Measurements from ENCODE around the gene CDH23. TPM values are rescaled to one million over a fixed set of nuclear protein-coding genes. Genes with fewer than 3 reads are reported as not detected.

CDH23 gene
- total RNA-seq, 1 donor = 0.36 TPM

- no peak overlapping the region for H3K4me2 ChIP-seq (ENCODE audit: insufficient read depth, low read length)
- H4K20me1 ChIP-seq (ENCODE audit: insufficient read depth, low read length) = no peaks in the 10 kb centered on the region
- no peak overlapping the region for H3K27ac ChIP-seq (ENCODE audit: low read depth, low read length)
- DNase-seq (ENCODE audit: insufficient read length, low spot score, missing footprints) = peak; percentile 19
- no peak overlapping the region for H2AFZ ChIP-seq (ENCODE audit: low read length)
- H3K79me2 ChIP-seq (ENCODE audit: insufficient read depth, low read length) = no peaks in the 10 kb centered on the region
- H3K4me3 ChIP-seq (ENCODE audit: insufficient read depth, low read length) = no peak overlapping the region
- no peaks in the 10 kb centered on the region for H3K4me1 ChIP-seq (ENCODE audit: insufficient read depth, low read length)
- peaks cover 10% of the 10 kb centered on the region for H3K27me3 ChIP-seq (ENCODE audit: insufficient read depth, low read length)
- TF ChIP-seq, protein P1, sequence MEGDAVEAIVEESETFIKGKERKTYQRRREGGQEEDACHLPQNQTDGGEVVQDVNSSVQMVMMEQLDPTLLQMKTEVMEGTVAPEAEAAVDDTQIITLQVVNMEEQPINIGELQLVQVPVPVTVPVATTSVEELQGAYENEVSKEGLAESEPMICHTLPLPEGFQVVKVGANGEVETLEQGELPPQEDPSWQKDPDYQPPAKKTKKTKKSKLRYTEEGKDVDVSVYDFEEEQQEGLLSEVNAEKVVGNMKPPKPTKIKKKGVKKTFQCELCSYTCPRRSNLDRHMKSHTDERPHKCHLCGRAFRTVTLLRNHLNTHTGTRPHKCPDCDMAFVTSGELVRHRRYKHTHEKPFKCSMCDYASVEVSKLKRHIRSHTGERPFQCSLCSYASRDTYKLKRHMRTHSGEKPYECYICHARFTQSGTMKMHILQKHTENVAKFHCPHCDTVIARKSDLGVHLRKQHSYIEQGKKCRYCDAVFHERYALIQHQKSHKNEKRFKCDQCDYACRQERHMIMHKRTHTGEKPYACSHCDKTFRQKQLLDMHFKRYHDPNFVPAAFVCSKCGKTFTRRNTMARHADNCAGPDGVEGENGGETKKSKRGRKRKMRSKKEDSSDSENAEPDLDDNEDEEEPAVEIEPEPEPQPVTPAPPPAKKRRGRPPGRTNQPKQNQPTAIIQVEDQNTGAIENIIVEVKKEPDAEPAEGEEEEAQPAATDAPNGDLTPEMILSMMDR (IDR thresholded peaks at IDR 0.05; ENCODE audit: extremely low read depth, low read depth, low read length) = no peak
- no peaks in the 10 kb centered on the region for H3K36me3 ChIP-seq (ENCODE audit: insufficient read depth, low read length)
- H3K9me3 ChIP-seq (ENCODE audit: low read depth, low read length) = no peaks in the 10 kb centered on the region
These were observed 184.2 kb downstream of the CDH23 start for GRCh38 chr10:71580926-71581325.

GRCh38 chr10:71581376-71581775, 184.7 kb downstream of the CDH23 start:
- no peak overlapping the region for H2AFZ ChIP-seq (ENCODE audit: low read length)

DNA sequence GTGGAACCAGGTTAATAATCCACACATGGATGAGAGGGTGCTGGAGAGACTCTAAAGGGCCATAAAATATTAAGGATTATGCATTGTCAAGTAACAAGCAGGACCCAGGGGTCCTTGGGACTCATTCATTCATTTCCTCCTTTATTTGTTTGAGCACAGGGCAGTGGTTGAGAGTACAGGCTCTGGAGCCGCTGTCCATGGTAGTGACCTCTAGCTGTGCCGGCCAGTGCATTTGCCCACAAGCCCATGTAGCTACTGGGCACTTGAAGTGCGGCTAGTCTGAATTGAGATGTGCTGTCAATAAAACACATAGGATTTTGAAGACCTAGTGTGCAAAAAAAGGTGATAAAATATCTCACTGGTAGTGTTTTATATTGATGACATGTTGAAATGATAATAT, 185.3 kb downstream of the CDH23 start:
- no peak overlapping the region for H3K4me3 ChIP-seq (ENCODE audit: insufficient read depth, low read length)
- H3K9me3 ChIP-seq (ENCODE audit: low read depth, low read length) = no peaks in the 10 kb centered on the region
- H3K79me2 ChIP-seq (ENCODE audit: insufficient read depth, low read length) = no peaks in the 10 kb centered on the region
- H3K27me3 ChIP-seq (ENCODE audit: insufficient read depth, low read length) = peaks cover 7% of the 10 kb centered on the region
- no peak overlapping the region for H2AFZ ChIP-seq (ENCODE audit: low read length)
- TF ChIP-seq, protein P1 (IDR thresholded peaks at IDR 0.05; ENCODE audit: extremely low read depth, low read depth, low read length) = no peak
- no peaks in the 10 kb centered on the region for H4K20me1 ChIP-seq (ENCODE audit: insufficient read depth, low read length)
- no peak overlapping the region for H3K4me2 ChIP-seq (ENCODE audit: insufficient read depth, low read length)
- H3K4me1 ChIP-seq (ENCODE audit: insufficient read depth, low read length) = no peaks in the 10 kb centered on the region
- DNase-seq (ENCODE audit: insufficient read length, low spot score, missing footprints) = peak; percentile 90
- H3K27ac ChIP-seq (ENCODE audit: low read depth, low read length) = no peak overlapping the region
- no peaks in the 10 kb centered on the region for H3K36me3 ChIP-seq (ENCODE audit: insufficient read depth, low read length)

More at GRCh38 chr10:71581376-71581775, 184.7 kb downstream of the CDH23 start:
- H3K36me3 ChIP-seq (ENCODE audit: insufficient read depth, low read length) = no peaks in the 10 kb centered on the region
- H4K20me1 ChIP-seq (ENCODE audit: insufficient read depth, low read length) = no peaks in the 10 kb centered on the region
- no peaks in the 10 kb centered on the region for H3K79me2 ChIP-seq (ENCODE audit: insufficient read depth, low read length)
- H3K27me3 ChIP-seq (ENCODE audit: insufficient read depth, low read length) = peaks cover 7% of the 10 kb centered on the region
- H3K4me1 ChIP-seq (ENCODE audit: insufficient read depth, low read length) = no peaks in the 10 kb centered on the region
- TF ChIP-seq, protein P1 (IDR thresholded peaks at IDR 0.05; ENCODE audit: extremely low read depth, low read depth, low read length) = no peak
- no peak overlapping the region for H3K4me2 ChIP-seq (ENCODE audit: insufficient read depth, low read length)
- H3K27ac ChIP-seq (ENCODE audit: low read depth, low read length) = no peak overlapping the region
- DNase-seq (ENCODE audit: insufficient read length, low spot score, missing footprints) = peak; percentile 3
- H3K4me3 ChIP-seq (ENCODE audit: insufficient read depth, low read length) = no peak overlapping the region
- H3K9me3 ChIP-seq (ENCODE audit: low read depth, low read length) = no peaks in the 10 kb centered on the region

DNA sequence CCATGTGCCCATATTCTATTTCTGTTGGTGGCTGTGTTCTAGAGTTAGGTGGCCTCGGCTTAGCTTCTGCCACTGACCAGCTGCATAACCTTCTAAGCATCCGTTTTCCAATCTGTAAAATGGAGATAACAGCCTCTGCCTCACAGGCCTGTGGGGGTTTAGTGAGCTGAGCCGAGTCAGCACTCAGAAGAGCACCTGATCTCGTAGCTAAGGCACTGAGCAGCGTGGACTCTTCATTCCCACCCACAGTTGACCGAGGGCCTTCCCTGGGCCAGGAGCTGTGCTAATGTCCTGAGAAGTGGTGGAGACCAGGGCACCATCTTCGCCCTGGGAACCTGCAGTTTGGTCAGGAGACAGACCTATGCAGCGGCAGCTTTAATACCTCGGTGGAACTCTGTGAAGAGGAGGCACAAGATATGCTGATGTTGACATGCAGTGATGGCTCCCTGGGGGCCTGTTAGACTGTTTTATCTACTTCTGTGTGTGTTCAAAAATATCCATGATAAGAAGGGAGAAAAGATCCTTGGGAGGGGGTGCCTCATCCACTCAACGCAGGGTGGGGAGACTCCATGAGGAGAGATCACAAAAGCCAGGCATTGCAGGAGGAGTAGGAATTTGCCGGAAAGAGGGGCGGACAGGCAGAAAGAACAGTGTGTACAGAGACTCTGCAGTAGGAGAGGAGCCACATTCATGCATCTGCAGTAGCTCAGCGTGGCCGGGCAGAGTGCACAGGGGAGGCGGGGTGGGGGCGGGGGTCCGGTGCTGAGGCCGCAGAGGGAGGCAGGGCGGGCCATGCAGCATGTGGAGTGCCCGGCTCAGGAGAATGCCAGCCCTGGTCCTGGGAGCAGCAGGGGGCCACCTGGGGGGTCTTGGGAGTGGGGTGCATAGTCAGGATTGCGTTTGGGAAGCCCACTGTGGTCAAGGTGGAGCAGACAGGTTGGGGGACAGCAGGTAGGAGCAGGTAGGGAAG, 186.1 kb downstream of the CDH23 start:
- Histone ChIP-seq H2AFZ (ENCODE audit: low read length) (no peak overlapping the region), H3K27ac (ENCODE audit: low read depth, low read length) (no peak overlapping the region), H3K79me2 (ENCODE audit: insufficient read depth, low read length) (no peaks in the 10 kb centered on the region), H3K36me3 (ENCODE audit: insufficient read depth, low read length) (no peaks in the 10 kb centered on the region), H3K4me1 (ENCODE audit: insufficient read depth, low read length) (no peaks in the 10 kb centered on the region), H3K4me2 (ENCODE audit: insufficient read depth, low read length) (no peak overlapping the region), H3K4me3 (ENCODE audit: insufficient read depth, low read length) (no peak overlapping the region), H4K20me1 (ENCODE audit: insufficient read depth, low read length) (no peaks in the 10 kb centered on the region), H3K9me3 (ENCODE audit: low read depth, low read length) (no peaks in the 10 kb centered on the region), H3K27me3 (ENCODE audit: insufficient read depth, low read length) (peaks cover 12% of the 10 kb centered on the region)
- TF ChIP-seq, protein P1 (IDR thresholded peaks at IDR 0.05; ENCODE audit: extremely low read depth, low read depth, low read length) = no peak
- DNase-seq (ENCODE audit: insufficient read length, low spot score, missing footprints) = peak; percentile 18
